ENCODE data around the gene KMT2D. TPM values are rescaled to one million over a fixed set of nuclear protein-coding genes. Genes with fewer than 3 reads are reported as not detected.
A peak's percentile ranks its signal among the peaks of the same experiment; 100 is the strongest.

Gene KMT2D
- total and polyA plus RNA-seq, 11 donors: 32.5 to 82.7 (median 49.7) TPM

DNA sequence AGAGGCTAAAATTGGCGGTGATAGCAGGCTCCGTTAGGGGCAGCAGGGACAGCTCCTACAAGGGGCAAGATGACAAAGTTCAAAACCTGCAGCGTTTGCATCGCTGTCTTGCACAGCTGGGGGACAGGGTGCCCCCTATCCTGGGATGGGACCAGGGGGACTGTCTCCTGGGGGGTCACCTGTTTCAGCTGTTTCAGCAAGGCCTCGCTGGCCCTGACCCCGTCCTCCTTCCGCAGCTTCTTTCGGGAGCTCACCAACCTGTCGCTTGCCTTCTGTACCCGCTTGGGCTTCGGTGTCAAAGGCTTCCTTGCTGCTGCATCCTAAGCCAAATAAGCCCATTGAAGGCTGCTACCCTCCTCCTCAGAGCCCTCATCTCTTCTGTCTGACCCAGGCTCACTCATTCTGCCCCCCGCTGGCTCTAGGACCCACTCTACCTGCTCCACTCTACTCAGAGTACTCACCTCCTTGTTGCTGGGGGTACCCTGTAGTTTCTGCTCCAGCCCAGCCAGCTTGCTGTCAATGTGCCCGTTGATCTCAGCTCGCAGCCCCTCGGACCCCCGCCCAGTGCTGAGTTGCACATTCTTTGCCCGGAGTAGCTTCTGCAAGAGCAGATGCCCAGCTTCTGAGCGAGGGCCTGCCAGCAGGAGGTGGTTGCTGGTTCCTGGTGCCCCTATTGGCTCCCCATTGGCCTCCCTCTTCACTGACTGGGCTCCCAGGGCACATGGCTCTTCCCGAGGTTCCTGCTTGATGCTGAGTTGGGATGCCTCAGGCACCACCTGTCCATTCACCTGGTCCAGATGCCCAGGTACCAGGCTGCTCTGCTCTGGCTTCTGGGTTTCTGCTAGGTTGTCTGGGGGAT lies 29.7 kb downstream of the KMT2D start:
- H3K4me3 ChIP-seq: no peak overlapping the region
- H3K27ac ChIP-seq: peak overlapping the region in 1 of 12 donors; percentile 11
- TF ChIP-seq, protein P1, sequence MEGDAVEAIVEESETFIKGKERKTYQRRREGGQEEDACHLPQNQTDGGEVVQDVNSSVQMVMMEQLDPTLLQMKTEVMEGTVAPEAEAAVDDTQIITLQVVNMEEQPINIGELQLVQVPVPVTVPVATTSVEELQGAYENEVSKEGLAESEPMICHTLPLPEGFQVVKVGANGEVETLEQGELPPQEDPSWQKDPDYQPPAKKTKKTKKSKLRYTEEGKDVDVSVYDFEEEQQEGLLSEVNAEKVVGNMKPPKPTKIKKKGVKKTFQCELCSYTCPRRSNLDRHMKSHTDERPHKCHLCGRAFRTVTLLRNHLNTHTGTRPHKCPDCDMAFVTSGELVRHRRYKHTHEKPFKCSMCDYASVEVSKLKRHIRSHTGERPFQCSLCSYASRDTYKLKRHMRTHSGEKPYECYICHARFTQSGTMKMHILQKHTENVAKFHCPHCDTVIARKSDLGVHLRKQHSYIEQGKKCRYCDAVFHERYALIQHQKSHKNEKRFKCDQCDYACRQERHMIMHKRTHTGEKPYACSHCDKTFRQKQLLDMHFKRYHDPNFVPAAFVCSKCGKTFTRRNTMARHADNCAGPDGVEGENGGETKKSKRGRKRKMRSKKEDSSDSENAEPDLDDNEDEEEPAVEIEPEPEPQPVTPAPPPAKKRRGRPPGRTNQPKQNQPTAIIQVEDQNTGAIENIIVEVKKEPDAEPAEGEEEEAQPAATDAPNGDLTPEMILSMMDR (IDR thresholded peaks at IDR 0.05): no peak
- no peak for TF ChIP-seq POLR2A (IDR thresholded peaks at IDR 0.05)
- H3K27me3 ChIP-seq: no peaks in the 10 kb centered on the region
- intact Hi-C loops (cut with DNase I): no loop called here
- no peak for ATAC-seq
- no peaks in the 10 kb centered on the region for H3K9me3 ChIP-seq
- H3K36me3 ChIP-seq: peaks cover 0 to 100% (median 94%) of the 10 kb centered on the region in 9 donors
- peaks cover 0 to 9% (median 0%) of the 10 kb centered on the region in 12 donors for H3K4me1 ChIP-seq
- DNase-seq: no peak
- WGBS, 4 donors: 92 to 96% (median 95%) methylated on average over 19 of the region's 19 CpGs

- Histone ChIP-seq H3K9me3 (no peaks in the 10 kb centered on the region), H3K36me3 (peaks cover 0 to 100% (median 96%) of the 10 kb centered on the region in 9 donors), H3K4me3 (no peak overlapping the region), H3K27me3 (no peaks in the 10 kb centered on the region), H3K4me1 (peaks cover 0 to 9% (median 0%) of the 10 kb centered on the region in 12 donors), H3K27ac (no peak overlapping the region)
- TF ChIP-seq, protein P1 (IDR thresholded peaks at IDR 0.05): no peak
- TF ChIP-seq POLR2A (IDR thresholded peaks at IDR 0.05): no peak
- ATAC-seq (no peak), DNase-seq (no peak)
- intact Hi-C loops (cut with DNase I): no loop called here
- 90 to 93% (median 92%) methylated on average over 8 of the region's 8 CpGs for WGBS, 4 donors
Measured at GRCh38 chr12:49030119-49030518, 30.5 kb downstream of the KMT2D start.

DNA sequence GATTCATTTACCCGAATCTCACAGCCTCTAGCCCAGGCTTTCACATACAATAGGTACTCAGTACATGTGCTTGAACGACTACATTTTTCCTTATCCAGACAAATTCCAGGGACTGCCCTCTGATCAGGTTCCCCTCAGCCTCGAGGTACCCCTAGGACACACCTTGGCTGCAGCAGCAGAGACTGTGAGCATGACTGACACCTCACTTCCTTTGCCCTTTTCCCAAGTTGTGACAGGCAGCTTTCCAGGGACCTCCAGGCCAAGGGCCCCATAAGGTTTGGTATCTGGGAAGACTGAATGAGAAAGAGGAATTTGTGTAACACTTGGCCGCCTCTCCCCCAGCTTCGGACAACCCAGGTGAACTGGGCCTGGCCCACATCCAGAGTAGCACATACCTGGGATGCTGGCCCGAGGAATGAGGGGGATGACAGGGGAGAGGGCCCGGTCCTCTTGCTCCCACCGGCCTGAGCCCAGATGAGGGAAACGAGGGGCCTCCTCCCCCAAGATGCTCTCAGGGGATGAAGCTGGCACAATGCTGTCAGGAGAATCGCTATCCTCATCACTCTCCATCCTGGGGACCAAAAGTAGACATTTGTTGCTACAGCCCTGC lies 31.8 kb downstream of the KMT2D start:
- 86 to 90% (median 87%) methylated on average over 8 to 10 of the region's 10 CpGs for WGBS, 4 donors
- H3K27ac ChIP-seq: no peak overlapping the region
- no peak overlapping the region for H3K4me3 ChIP-seq
- no peak for ATAC-seq
- H3K4me1 ChIP-seq: peaks cover 0 to 9% (median 0%) of the 10 kb centered on the region in 12 donors
- DNase-seq: no peak
- H3K27me3 ChIP-seq: no peaks in the 10 kb centered on the region
- no peaks in the 10 kb centered on the region for H3K9me3 ChIP-seq
- H3K36me3 ChIP-seq: peaks cover 0 to 100% (median 96%) of the 10 kb centered on the region in 9 donors
- TF ChIP-seq POLR2A (IDR thresholded peaks at IDR 0.05): no peak
- TF ChIP-seq, protein P1 (IDR thresholded peaks at IDR 0.05): no peak
- intact Hi-C loops (cut with DNase I): no loop called here

DNA sequence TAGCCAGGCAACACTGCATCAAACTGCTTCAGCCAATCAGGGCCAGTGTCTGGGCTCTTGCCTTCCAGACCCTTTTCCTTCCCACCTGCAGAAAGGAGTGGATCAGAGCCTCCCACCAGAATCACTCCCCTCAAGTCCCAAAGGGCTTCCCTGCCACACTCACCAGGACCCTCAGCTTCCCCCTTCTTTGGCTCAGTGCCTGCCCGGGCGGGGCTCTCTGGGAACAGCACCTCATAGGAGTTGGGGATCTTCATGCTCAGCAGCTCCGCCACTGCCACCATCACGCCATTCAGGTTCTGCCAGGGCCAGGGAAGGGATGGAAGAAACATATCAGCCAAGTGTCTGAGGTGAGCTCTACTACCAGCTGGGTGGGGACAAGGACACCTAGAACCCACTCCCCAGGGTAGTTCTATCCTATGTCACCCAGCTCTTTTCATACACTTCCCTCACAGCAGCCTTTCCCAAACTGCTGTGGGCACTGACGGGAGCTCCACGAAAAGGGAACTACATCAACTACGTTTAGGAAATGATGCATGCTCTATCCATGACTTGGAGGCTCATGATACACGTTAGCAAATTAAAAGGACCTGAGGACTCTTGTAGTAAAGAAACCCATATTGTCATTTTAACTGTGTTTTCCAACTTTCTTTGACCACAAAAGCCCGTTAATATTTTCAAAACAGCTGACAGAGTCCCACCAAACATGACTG lies 32.6 kb downstream of the KMT2D start:
- ATAC-seq (no peak), DNase-seq (no peak)
- H3K4me3 ChIP-seq: no peak overlapping the region
- no peaks in the 10 kb centered on the region for H3K9me3 ChIP-seq
- no peaks in the 10 kb centered on the region for H3K27me3 ChIP-seq
- no peak overlapping the region for H3K27ac ChIP-seq
- intact Hi-C loops (cut with DNase I): no loop called here
- 93 to 96% (median 94%) methylated on average over 9 of the region's 9 CpGs for WGBS, 4 donors
- no peak for TF ChIP-seq POLR2A (IDR thresholded peaks at IDR 0.05)
- TF ChIP-seq, protein P1 (IDR thresholded peaks at IDR 0.05): no peak
- peaks cover 0 to 100% (median 96%) of the 10 kb centered on the region in 9 donors for H3K36me3 ChIP-seq
- peaks cover 0 to 3% (median 0%) of the 10 kb centered on the region in 12 donors for H3K4me1 ChIP-seq
